GM12872 (cell line): ENCODE results near the gene DDI1.

Experiments
- CTCF ChIP-seq: IDR thresholded peaks from 3 replicates; pipeline ENCODE4 v1.5.1; 2011; ENCODE audit warnings: low read depth, mild to moderate bottlenecking, low read length, moderate library complexity; ENCODE audit not compliant: insufficient read depth

Gene DDI1

GRCh38 chr11:104064034-104064630, 27.7 kb downstream of the DDI1 start:
- TF ChIP-seq CTCF, result no peak

DNA sequence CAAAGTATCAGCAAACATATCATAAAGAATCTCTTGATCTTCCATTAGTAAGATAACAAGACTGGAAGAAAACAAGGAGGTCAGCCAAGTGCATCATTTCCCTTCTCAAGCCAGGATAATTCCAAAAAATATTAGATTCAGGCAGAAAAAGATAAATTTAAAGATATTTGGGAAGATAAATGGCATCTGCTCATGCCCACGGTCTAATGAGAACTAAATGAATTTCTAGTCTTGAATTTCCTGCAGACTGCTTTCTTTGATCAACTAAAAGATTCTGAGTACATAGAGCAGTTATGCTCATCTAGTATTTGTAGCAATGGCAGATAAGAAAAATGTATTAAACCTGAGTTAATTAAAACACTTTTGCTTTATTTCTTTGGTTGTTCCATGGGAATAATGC, 31.1 kb downstream of the DDI1 start:
- no peak for TF ChIP-seq CTCF

DNA sequence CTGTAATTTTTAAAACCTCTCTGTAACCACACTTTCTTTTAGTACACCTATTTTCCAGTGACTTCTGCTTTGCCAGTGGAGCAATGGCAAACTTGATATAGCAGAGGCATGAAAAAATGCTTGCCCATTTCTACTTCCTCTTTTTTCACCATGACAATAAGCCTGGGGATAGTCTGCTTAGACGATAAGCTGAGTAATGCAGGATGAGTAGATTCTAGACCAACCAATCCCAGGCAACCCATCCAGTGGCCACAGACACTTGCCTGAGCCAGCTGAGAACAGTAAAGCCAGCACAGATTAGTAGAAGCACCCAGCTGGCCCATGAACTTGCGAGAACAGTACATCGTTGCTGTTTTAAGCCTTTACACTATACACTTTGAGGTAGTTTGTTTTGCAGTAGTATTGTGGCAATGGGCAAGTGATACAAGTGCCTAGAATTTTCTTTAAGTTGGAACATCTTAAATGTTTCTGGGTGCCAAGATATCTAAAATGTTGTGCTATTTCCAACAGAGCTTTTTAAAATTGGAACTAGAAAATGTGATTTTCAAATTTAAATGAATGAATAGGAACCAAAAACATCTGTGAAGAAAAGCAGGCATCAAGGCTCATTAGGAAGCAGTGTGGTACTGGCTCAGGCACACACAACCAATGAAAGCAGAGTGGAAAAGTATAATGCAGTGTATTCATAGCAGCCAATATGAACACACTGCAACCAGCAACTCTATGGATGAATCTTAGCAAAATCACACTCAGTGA, 37.7 kb downstream of the DDI1 start:
- TF ChIP-seq CTCF, result no peak

GRCh38 chr11:104075091-104075490, 38.7 kb downstream of the DDI1 start:
- TF ChIP-seq CTCF, result no peak

- no peak for TF ChIP-seq CTCF
Observed at GRCh38 chr11:104075706-104076105, 39.3 kb downstream of the DDI1 start.

- no peak for TF ChIP-seq CTCF
Observed at GRCh38 chr11:104076455-104076854, 40.0 kb downstream of the DDI1 start.

GRCh38 chr11:104078245-104078644, 41.8 kb downstream of the DDI1 start:
- no peak for TF ChIP-seq CTCF
